HCT116 (cell line): ENCODE results near the gene ATP13A2. TPM values are rescaled to one million over a fixed set of nuclear protein-coding genes. Genes with fewer than 3 reads are reported as not detected.

Experiments
- ATAC-seq: fragments of 200-7000 bp; cut with Tn5 transposase; 2 replicates; pipeline ENCODE4 v1.9.1; 2020; ENCODE audit warnings: mild to moderate bottlenecking, moderate library complexity
- BruUV-seq: library from RNA; stranded (reverse); fragments of 400-500 nt; replicated peaks from 2 replicates; lab custom pipeline; 2021; lab: Mats Ljungman, UMichigan
- CTCF ChIA-PET: fragments of 300-600 bp; sonication (Branson Sonifier 250); formaldehyde crosslinking; loops from one replicate; lab custom pipeline; 2021; ENCODE audit warnings: antibody characterized with exemption; lab: Charles Lee
- POLR2A ChIA-PET: fragments of 300-600, 350-600 bp; sonication (Branson Sonifier 250); formaldehyde crosslinking; loops from one replicate; lab custom pipeline; 2021; ENCODE audit warnings: antibody characterized with exemption; lab: Charles Lee
- RAD21 ChIA-PET, 2 experiments: fragments of 300-600 bp; sonication (Branson Sonifier 250); formaldehyde crosslinking; loops; one replicate each; lab custom pipeline; 2023; ENCODE audit warnings: low total read pairs in 2 of 2; ENCODE audit not compliant: uncharacterized antibody in 2 of 2, unreplicated experiment in 2 of 2, low non-redundant PET in 1 of 2; lab: Charles Lee
- DNase-seq: peaks from one replicate; pipeline ENCODE4 v3.0.0-alpha.2; 2010; ENCODE audit warnings: low read depth, low spot score
- H2AFZ ChIP-seq: fragments of 200-600 bp; shearing (Covaris generic), sonication (generic); 2 replicates; pipeline ENCODE4 v1.6.1; 2017; ENCODE audit warnings: low read depth, mixed run types, mixed read lengths, antibody characterized with exemption, low read length; ENCODE audit not compliant: poor library complexity, severe bottlenecking
- H3K27ac ChIP-seq: 2 replicates; pipeline ENCODE4 v1.5.1; 2012; ENCODE audit warnings: low read depth, low read length
- H3K27me3 ChIP-seq: fragments of 200-600 bp; sonication (generic); 2 replicates; pipeline ENCODE4 v1.6.1; 2016; ENCODE audit warnings: mixed run types, low read length, mixed read lengths; ENCODE audit not compliant: insufficient read depth
- H3K36me3 ChIP-seq, 2 experiments: fragments of 200-500 bp in 1 of 2; fragments of 200-600 bp in 1 of 2; sonication (Bioruptor generic) in 1 of 2; sonication (generic) in 1 of 2; 2 replicates each; pipeline versions ENCODE4 v1.5.1 to v1.6.1; 2014 to 2016; ENCODE audit warnings: low read length in 2 of 2, inconsistent platforms in 1 of 2, mixed read lengths in 1 of 2, mixed run types in 1 of 2; ENCODE audit not compliant: insufficient read depth in 2 of 2, control insufficient read depth in 1 of 2
- H3K4me1 ChIP-seq, 2 experiments: fragments of 200-600 bp in 1 of 2; sonication (generic) in 1 of 2; 2 replicates each; pipeline versions ENCODE4 v1.5.1 to v1.6.1; 2012 to 2017; ENCODE audit warnings: low read length in 2 of 2, inconsistent platforms in 1 of 2, mild to moderate bottlenecking in 1 of 2, mixed read lengths in 1 of 2, mixed run types in 1 of 2, moderate library complexity in 1 of 2; ENCODE audit not compliant: insufficient read depth in 2 of 2, control insufficient read depth in 1 of 2
- H3K4me2 ChIP-seq: fragments of 200-600 bp; sonication (generic); 2 replicates; pipeline ENCODE4 v1.6.1; 2017; ENCODE audit warnings: mixed run types, low read length, mixed read lengths
- H3K4me3 ChIP-seq, 2 experiments: fragments of 200-600 bp in 1 of 2; sonication (generic) in 1 of 2; replicated peaks in 1 of 2; 2 replicates each; pipeline ENCODE4 v1.5.1; 2011 to 2016; ENCODE audit warnings: low read length in 2 of 2, control low read depth in 1 of 2, low read depth in 1 of 2, mild to moderate bottlenecking in 1 of 2, mixed read lengths in 1 of 2, mixed run types in 1 of 2
- H3K79me2 ChIP-seq: fragments of 200-600 bp; sonication (generic); 2 replicates; pipeline ENCODE4 v1.6.1; 2017; ENCODE audit warnings: mild to moderate bottlenecking, mixed run types, low read length, moderate library complexity, mixed read lengths; ENCODE audit not compliant: insufficient read depth
- H3K9ac ChIP-seq: fragments of 200-600 bp; sonication (generic); 2 replicates; pipeline ENCODE4 v1.6.1; 2016; ENCODE audit warnings: low read length, mixed read lengths
- H3K9me2 ChIP-seq: fragments of 200-600 bp; sonication (generic), shearing (Covaris generic); 2 replicates; pipeline ENCODE4 v1.6.1; 2017; ENCODE audit warnings: mixed run types, mild to moderate bottlenecking, moderate library complexity; ENCODE audit not compliant: insufficient read depth
- H3K9me3 ChIP-seq, 2 experiments: fragments of 200-500 bp in 1 of 2; fragments of 200-600 bp in 1 of 2; sonication (Bioruptor generic) in 1 of 2; sonication (generic) in 1 of 2; 2 replicates each; pipeline ENCODE4 v1.6.1; 2014 to 2017; ENCODE audit warnings: low read length in 2 of 2, mixed read lengths in 2 of 2, inconsistent platforms in 1 of 2, low read depth in 1 of 2, mild to moderate bottlenecking in 1 of 2, mixed run types in 1 of 2, moderate library complexity in 1 of 2; ENCODE audit not compliant: control insufficient read depth in 1 of 2, insufficient read depth in 1 of 2
- H4K20me1 ChIP-seq: fragments of 200-600 bp; sonication (generic), shearing (Covaris generic); 2 replicates; pipeline ENCODE4 v1.6.1; 2017; ENCODE audit warnings: mixed run types, mild to moderate bottlenecking, moderate library complexity; ENCODE audit not compliant: insufficient read depth
- CBX3 ChIP-seq: IDR thresholded peaks from 2 replicates; pipeline ENCODE4 v1.6.1; 2012; ENCODE audit warnings: low read depth
- ELF1 ChIP-seq: IDR thresholded peaks from 2 replicates; pipeline ENCODE4 v1.6.1; 2012; ENCODE audit warnings: low read depth, borderline replicate concordance
- EZH2 ChIP-seq: fragments of 200-600 bp; sonication (generic); IDR thresholded peaks from 2 replicates; pipeline ENCODE4 v1.6.1; 2017; ENCODE audit warnings: antibody characterized with exemption, mixed run types
- SP1 ChIP-seq: IDR thresholded peaks from 2 replicates; pipeline ENCODE4 v1.6.1; 2012; ENCODE audit warnings: low read depth
- ZNF274 ChIP-seq: fragments of 200-500 bp; sonication (Bioruptor generic); IDR thresholded peaks from 2 replicates; pipeline ENCODE4 v1.6.1; 2014; ENCODE audit warnings: mild to moderate bottlenecking, low read depth, low read length, inconsistent platforms
- intact Hi-C: fragments of 100-400 bp; cut with micrococcal nuclease; formaldehyde crosslinking; loops from 2 replicates; pipeline ENCODE4 v1.10.0; 2022
- total RNA-seq: library from RNA; stranded (reverse); gene quantifications from one replicate; pipeline ENCODE4 v1.2.1, GENCODE V29; 2021; ENCODE audit not compliant: unreplicated experiment
- TF ChIP-seq, protein P1 (sequence below), 3 experiments: fragments of 200-600 bp in 1 of 3; sonication (generic) in 1 of 3; IDR thresholded peaks in 2 of 3; conservative IDR thresholded peaks in 1 of 3; 2 replicates each; pipeline ENCODE4 v1.5.1; 2012 to 2017; ENCODE audit warnings: low read depth in 2 of 3, low read length in 2 of 3, antibody characterized with exemption in 1 of 3, borderline replicate concordance in 1 of 3, control low read depth in 1 of 3, mild to moderate bottlenecking in 1 of 3, mixed read lengths in 1 of 3, mixed run types in 1 of 3, moderate library complexity in 1 of 3; ENCODE audit not compliant: insufficient read depth in 1 of 3

The ATP13A2 gene
- total RNA-seq, 1 experiment from 2014 or later = 60.5 TPM

DNA sequence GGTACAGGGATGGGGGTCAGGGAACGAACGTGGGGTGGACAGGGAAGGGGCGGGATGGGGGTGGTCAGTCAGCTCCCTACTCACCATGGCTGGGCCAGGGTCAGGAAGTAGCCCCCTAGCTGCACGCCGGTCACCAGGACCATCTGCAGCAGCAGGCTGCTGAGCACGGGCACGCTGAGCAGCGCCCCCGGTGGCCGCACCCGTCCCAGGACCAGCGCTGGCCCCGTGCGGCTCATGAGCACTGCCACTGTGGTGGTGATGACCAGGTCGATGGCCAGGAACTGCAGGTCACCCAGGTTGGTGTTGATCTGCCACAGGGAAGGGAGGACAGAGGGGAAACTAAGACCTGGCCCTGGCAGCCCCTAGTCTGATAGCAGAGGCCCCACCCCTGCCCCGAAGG, 24.8 kb downstream of the ATP13A2 start:
- H3K79me2 ChIP-seq = no peaks in the 10 kb centered on the region
- H4K20me1 ChIP-seq = no peaks in the 10 kb centered on the region
- no peak overlapping the region; the same call in 1 of the 2 replicates for H3K27ac ChIP-seq
- TF ChIP-seq, protein P1, sequence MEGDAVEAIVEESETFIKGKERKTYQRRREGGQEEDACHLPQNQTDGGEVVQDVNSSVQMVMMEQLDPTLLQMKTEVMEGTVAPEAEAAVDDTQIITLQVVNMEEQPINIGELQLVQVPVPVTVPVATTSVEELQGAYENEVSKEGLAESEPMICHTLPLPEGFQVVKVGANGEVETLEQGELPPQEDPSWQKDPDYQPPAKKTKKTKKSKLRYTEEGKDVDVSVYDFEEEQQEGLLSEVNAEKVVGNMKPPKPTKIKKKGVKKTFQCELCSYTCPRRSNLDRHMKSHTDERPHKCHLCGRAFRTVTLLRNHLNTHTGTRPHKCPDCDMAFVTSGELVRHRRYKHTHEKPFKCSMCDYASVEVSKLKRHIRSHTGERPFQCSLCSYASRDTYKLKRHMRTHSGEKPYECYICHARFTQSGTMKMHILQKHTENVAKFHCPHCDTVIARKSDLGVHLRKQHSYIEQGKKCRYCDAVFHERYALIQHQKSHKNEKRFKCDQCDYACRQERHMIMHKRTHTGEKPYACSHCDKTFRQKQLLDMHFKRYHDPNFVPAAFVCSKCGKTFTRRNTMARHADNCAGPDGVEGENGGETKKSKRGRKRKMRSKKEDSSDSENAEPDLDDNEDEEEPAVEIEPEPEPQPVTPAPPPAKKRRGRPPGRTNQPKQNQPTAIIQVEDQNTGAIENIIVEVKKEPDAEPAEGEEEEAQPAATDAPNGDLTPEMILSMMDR (IDR thresholded peaks at IDR 0.05 in 2 of 3, conservative IDR thresholded peaks at IDR 0.05 in 1 of 3; ENCODE audit: borderline replicate concordance in 1 of 3, insufficient read depth in 1 of 3, low read depth in 2 of 3, low read length in 2 of 3) = peak in 2 of 3 experiments; percentile 72 to 77; a peak in 4 of 6 replicates
- no peak for TF ChIP-seq SP1
- no TSS peak for BruUV-seq
- intact Hi-C loops = no loop called here
- no peaks in the 10 kb centered on the region for H3K9me2 ChIP-seq
- no peak for DNase-seq
- H3K27me3 ChIP-seq = no peaks in the 10 kb centered on the region
- RAD21 ChIA-PET = no interaction called here
- POLR2A ChIA-PET = no interaction called here
- no peak overlapping the region for H2AFZ ChIP-seq
- no peak overlapping the region for H3K4me3 ChIP-seq
- H3K9ac ChIP-seq = no peak overlapping the region
- H3K36me3 ChIP-seq = peaks cover 0 to 3% of the 10 kb centered on the region in 2 experiments; a peak in 1 of 4 replicates
- CTCF ChIA-PET = interaction anchor here (0.6 to 1.2 kb wide), 2 partner anchors 14 to 563 kb away, joined by 3 read pairs; no protein-coding TSS in a partner anchor
- H3K9me3 ChIP-seq = no peaks in the 10 kb centered on the region
- peaks cover 2 to 16% of the 10 kb centered on the region in 2 experiments; a peak in 1 of 4 replicates for H3K4me1 ChIP-seq
- H3K4me2 ChIP-seq = no peak overlapping the region
- ATAC-seq = peak; percentile 84

GRCh38 chr1:16986560-16986959, 25.2 kb downstream of the ATP13A2 start:
- H3K4me3 ChIP-seq = no peak overlapping the region
- H3K9me3 ChIP-seq = no peaks in the 10 kb centered on the region
- CTCF ChIA-PET = interaction anchor here (0.6 to 1.2 kb wide), 2 partner anchors 14 to 563 kb away, joined by 3 read pairs; no protein-coding TSS in a partner anchor
- peak; percentile 15 for ATAC-seq
- H3K4me2 ChIP-seq = no peak overlapping the region
- H3K79me2 ChIP-seq = no peaks in the 10 kb centered on the region
- H2AFZ ChIP-seq = no peak overlapping the region
- H3K9me2 ChIP-seq = no peaks in the 10 kb centered on the region
- DNase-seq = no peak
- H3K36me3 ChIP-seq = peaks cover 0 to 3% of the 10 kb centered on the region in 2 experiments; a peak in 1 of 4 replicates
- H3K27ac ChIP-seq = no peak overlapping the region
- POLR2A ChIA-PET = no interaction called here
- H3K4me1 ChIP-seq = peaks cover 3 to 19% of the 10 kb centered on the region in 2 experiments; a peak in 3 of 4 replicates
- no peaks in the 10 kb centered on the region for H4K20me1 ChIP-seq
- TF ChIP-seq EZH2 (no peak), ELF1 (no peak), ZNF274 (no peak), CBX3 (no peak)
- intact Hi-C loops = no loop called here
- BruUV-seq = TSS peak; percentile 33
- H3K27me3 ChIP-seq = no peaks in the 10 kb centered on the region
- RAD21 ChIA-PET = no interaction called here
- H3K9ac ChIP-seq = no peak overlapping the region
